Sigmoid colon (tissue), 7 donors: ENCODE data around the gene EFNA4. TPM values are rescaled to one million over a fixed set of nuclear protein-coding genes. Genes with fewer than 3 reads are reported as not detected.

ENCODE experiments used
- DNase-seq: peaks from one replicate; pipeline ENCODE4 v3.0.0-alpha.2; 2019
- H3K27ac ChIP-seq, 4 donors: fragments of 200-600 bp; sonication (generic); one replicate each; pipeline ENCODE4 v1.5.1; 2016 to 2019; ENCODE audit warnings: mild to moderate bottlenecking in 1 of 4
- H3K27me3 ChIP-seq, 3 donors: fragments of 200-600 bp; sonication (generic); one replicate each; pipeline ENCODE4 v1.5.1; 2019; ENCODE audit warnings: mild to moderate bottlenecking in 1 of 3
- H3K36me3 ChIP-seq, 4 donors: fragments of 200-600 bp; sonication (generic); one replicate each; pipeline ENCODE4 v1.5.1; 2016 to 2019
- H3K4me1 ChIP-seq, 4 donors: fragments of 200-600 bp; sonication (generic); one replicate each; pipeline ENCODE4 v1.5.1; 2017 to 2019
- H3K4me3 ChIP-seq, 4 donors: fragments of 200-600 bp; sonication (generic); one replicate each; pipeline ENCODE4 v1.5.1; 2017 to 2019; ENCODE audit warnings: mild to moderate bottlenecking in 2 of 4, moderate library complexity in 1 of 4
- H3K9me3 ChIP-seq, 4 donors: fragments of 200-600 bp in 3 of 4; sonication (generic) in 3 of 4; one replicate each; pipeline versions ENCODE4 v1.5.1 to v1.6.1; 2013 to 2019
- CTCF ChIP-seq, 4 experiments: fragments of 450-650 bp in 3 of 4; fragments of 200-600 bp in 1 of 4; IDR thresholded peaks; one replicate each; pipeline ENCODE4 v1.5.1; 2016 to 2019; ENCODE audit warnings: antibody characterized with exemption in 4 of 4, mild to moderate bottlenecking in 3 of 4, moderate library complexity in 2 of 4
- EP300 ChIP-seq, 4 donors: sonication (generic); formaldehyde crosslinking; IDR thresholded peaks; one replicate each; pipeline ENCODE4 v1.6.1; 2017; ENCODE audit warnings: antibody characterized with exemption in 4 of 4
- POLR2A ChIP-seq, 2 donors: fragments of 450-650 bp; IDR thresholded peaks; one replicate each; pipeline ENCODE4 v1.6.1; 2016; ENCODE audit warnings: antibody characterized with exemption in 2 of 2, mild to moderate bottlenecking in 2 of 2, moderate library complexity in 2 of 2
- POLR2AphosphoS5 ChIP-seq, 4 donors: sonication (generic); formaldehyde crosslinking; IDR thresholded peaks; one replicate each; pipeline ENCODE4 v1.6.1; 2017; ENCODE audit warnings: antibody characterized with exemption in 4 of 4
- WGBS, 2 donors: extraction: QIAGEN DNeasy Blood & Tissue Kit; methylation state at CpG; one replicate each; pipeline ENCODE4 v1.1.7; 2013; 5-methylcytosine and 5-hydroxymethylcytosine counted together
- intact Hi-C: fragments of 100-400 bp; cut with DNase I; formaldehyde crosslinking; loops from one replicate; pipeline ENCODE4 v1.15.1; 2023
- polyA plus RNA-seq, 3 donors: library from polyadenylated mRNA; stranded (reverse); fragments of 200-250 nt; gene quantifications; one replicate each; pipeline ENCODE4 v1.2.3, GENCODE V29; 2013
- total RNA-seq, 4 donors: library from RNA; depleted of rRNA; stranded (reverse); fragments of >200 nt; gene quantifications; one replicate each; pipeline ENCODE4 v1.1.0, GENCODE V29; 2016
- donor health status: healthy with polysubstance abuse.
- donor health status: Bipolar disorder and iron deficiency.
- donor health status: healthy.

EFNA4 gene
- total and polyA plus RNA-seq, 7 donors: 1.6 to 22.2 (median 5.0) TPM

- intact Hi-C loops: no loop called here
- Histone ChIP-seq H3K36me3 (no peaks in the 10 kb centered on the region), H3K4me1 (no peaks in the 10 kb centered on the region), H3K4me3 (no peak overlapping the region), H3K9me3 (no peaks in the 10 kb centered on the region), H3K27me3 (no peaks in the 10 kb centered on the region), H3K27ac (no peak overlapping the region)
- 84 to 85% methylated on average over 9 of the region's 9 CpGs for WGBS, 2 donors
- no peak for DNase-seq
- TF ChIP-seq POLR2A (IDR thresholded peaks at IDR 0.05) (no peak), POLR2AphosphoS5 (IDR thresholded peaks at IDR 0.05) (no peak), EP300 (IDR thresholded peaks at IDR 0.05) (no peak), CTCF (IDR thresholded peaks at IDR 0.05) (no peak)
Measured at GRCh38 chr1:155026154-155026553, 37.4 kb upstream of the EFNA4 start.

GRCh38 chr1:155026588-155026987 lies 37.0 kb upstream of the EFNA4 start:
- no peak for DNase-seq
- no peak overlapping the region for H3K27ac ChIP-seq
- TF ChIP-seq POLR2A (IDR thresholded peaks at IDR 0.05): no peak
- no peaks in the 10 kb centered on the region for H3K27me3 ChIP-seq
- H3K9me3 ChIP-seq: no peaks in the 10 kb centered on the region
- H3K4me3 ChIP-seq: no peak overlapping the region
- H3K36me3 ChIP-seq: no peaks in the 10 kb centered on the region
- intact Hi-C loops: no loop called here
- WGBS, 2 donors: 91 to 93% methylated on average over 6 of the region's 6 CpGs
- H3K4me1 ChIP-seq: no peaks in the 10 kb centered on the region

GRCh38 chr1:155029513-155030242 lies 33.9 kb upstream of the EFNA4 start:
- WGBS, 2 donors: 87 to 88% methylated on average over 16 of the region's 16 CpGs
- Histone ChIP-seq H3K9me3 (no peaks in the 10 kb centered on the region), H3K36me3 (no peaks in the 10 kb centered on the region), H3K4me3 (no peak overlapping the region), H3K27ac (no peak overlapping the region), H3K27me3 (no peaks in the 10 kb centered on the region), H3K4me1 (no peaks in the 10 kb centered on the region)
- intact Hi-C loops: no loop called here
- DNase-seq: no peak
- TF ChIP-seq POLR2AphosphoS5 (IDR thresholded peaks at IDR 0.05) (no peak), CTCF (IDR thresholded peaks at IDR 0.05) (no peak), EP300 (IDR thresholded peaks at IDR 0.05) (no peak), POLR2A (IDR thresholded peaks at IDR 0.05) (no peak)

- intact Hi-C loops: no loop called here
- Histone ChIP-seq H3K4me3 (no peak overlapping the region), H3K27me3 (no peaks in the 10 kb centered on the region), H3K36me3 (no peaks in the 10 kb centered on the region), H3K27ac (no peak overlapping the region), H3K4me1 (no peaks in the 10 kb centered on the region), H3K9me3 (no peaks in the 10 kb centered on the region)
- WGBS, 2 donors: 90% methylated on average over 15 of the region's 15 CpGs
- TF ChIP-seq EP300 (IDR thresholded peaks at IDR 0.05): no peak
- TF ChIP-seq POLR2AphosphoS5 (IDR thresholded peaks at IDR 0.05): no peak
- no peak for TF ChIP-seq CTCF (IDR thresholded peaks at IDR 0.05)
- DNase-seq: no peak
Measured at GRCh38 chr1:155030243-155030795, 33.2 kb upstream of the EFNA4 start.

- no peak overlapping the region for H3K4me3 ChIP-seq
- H3K9me3 ChIP-seq: no peaks in the 10 kb centered on the region
- H3K36me3 ChIP-seq: no peaks in the 10 kb centered on the region
- no peak for DNase-seq
- H3K27me3 ChIP-seq: no peaks in the 10 kb centered on the region
- no peak overlapping the region for H3K27ac ChIP-seq
- TF ChIP-seq CTCF (IDR thresholded peaks at IDR 0.05) (no peak), POLR2AphosphoS5 (IDR thresholded peaks at IDR 0.05) (no peak), POLR2A (IDR thresholded peaks at IDR 0.05) (no peak), EP300 (IDR thresholded peaks at IDR 0.05) (no peak)
- intact Hi-C loops: no loop called here
- H3K4me1 ChIP-seq: no peaks in the 10 kb centered on the region
- 84 to 90% methylated on average over 11 of the region's 11 CpGs for WGBS, 2 donors
Measured at GRCh38 chr1:155030899-155031298, 32.6 kb upstream of the EFNA4 start.
